Measurements from ENCODE around the gene ZNF280C.

ZNF280C gene

GRCh38 chrX:130287071-130287770 is 18.5 kb upstream of the ZNF280C start:
- TF ChIP-seq CTCF (IDR thresholded peaks at IDR 0.05; ENCODE audit: borderline replicate concordance, extremely low read depth, low read length, poor library complexity, severe bottlenecking), result no peak
- TF ChIP-seq EZH2 (IDR thresholded peaks at IDR 0.05; ENCODE audit: borderline replicate concordance, low read depth, low read length, severe bottlenecking), result no peak
- Histone ChIP-seq H3K36me3 (ENCODE audit: insufficient read depth, low read length) (no peaks in the 10 kb centered on the region), H3K27ac (ENCODE audit: low read length) (no peak overlapping the region), H3K4me3 (ENCODE audit: low read depth in 1 of 2, low read length in 2 of 2) (no peak overlapping the region), H3K4me2 (ENCODE audit: insufficient read depth, low read length) (no peak overlapping the region), H2AFZ (ENCODE audit: low read depth, low read length) (no peak overlapping the region), H3K4me1 (ENCODE audit: insufficient read depth, low read length) (no peaks in the 10 kb centered on the region), H3K27me3 (ENCODE audit: insufficient read depth, low read length, poor library complexity) (no peaks in the 10 kb centered on the region), H3K79me2 (ENCODE audit: insufficient read depth, low read length) (no peaks in the 10 kb centered on the region), H3K9ac (ENCODE audit: low read depth, low read length) (no peak overlapping the region), H3K9me3 (ENCODE audit: insufficient read depth, low read length, severe bottlenecking) (no peaks in the 10 kb centered on the region), H4K20me1 (ENCODE audit: insufficient read depth, low read length) (no peaks in the 10 kb centered on the region)
- ATAC-seq (ENCODE audit: insufficient read depth, low read depth) (no peak), DNase-seq (no peak)

- Histone ChIP-seq H3K9me3 (ENCODE audit: insufficient read depth, low read length, severe bottlenecking) (no peaks in the 10 kb centered on the region), H3K27ac (ENCODE audit: low read length) (no peak overlapping the region), H3K9ac (ENCODE audit: low read depth, low read length) (no peak overlapping the region), H3K4me2 (ENCODE audit: insufficient read depth, low read length) (no peak overlapping the region), H3K4me1 (ENCODE audit: insufficient read depth, low read length) (no peaks in the 10 kb centered on the region), H3K79me2 (ENCODE audit: insufficient read depth, low read length) (no peaks in the 10 kb centered on the region), H3K27me3 (ENCODE audit: insufficient read depth, low read length, poor library complexity) (no peaks in the 10 kb centered on the region), H2AFZ (ENCODE audit: low read depth, low read length) (no peak overlapping the region), H3K36me3 (ENCODE audit: insufficient read depth, low read length) (no peaks in the 10 kb centered on the region), H3K4me3 (ENCODE audit: low read depth in 1 of 2, low read length in 2 of 2) (no peak overlapping the region), H4K20me1 (ENCODE audit: insufficient read depth, low read length) (no peaks in the 10 kb centered on the region)
- ATAC-seq (ENCODE audit: insufficient read depth, low read depth) (no peak), DNase-seq (no peak)
- TF ChIP-seq CTCF (IDR thresholded peaks at IDR 0.05; ENCODE audit: borderline replicate concordance, extremely low read depth, low read length, poor library complexity, severe bottlenecking), result no peak
- no peak for TF ChIP-seq EZH2 (IDR thresholded peaks at IDR 0.05; ENCODE audit: borderline replicate concordance, low read depth, low read length, severe bottlenecking)
These were observed 17.0 kb upstream of the ZNF280C start for GRCh38 chrX:130285710-130286109.

- no peak overlapping the region for H3K4me3 ChIP-seq (ENCODE audit: low read depth in 1 of 2, low read length in 2 of 2)
- H3K27me3 ChIP-seq (ENCODE audit: insufficient read depth, low read length, poor library complexity), result no peaks in the 10 kb centered on the region
- no peak for DNase-seq
- no peaks in the 10 kb centered on the region for H3K79me2 ChIP-seq (ENCODE audit: insufficient read depth, low read length)
- no peaks in the 10 kb centered on the region for H3K9me3 ChIP-seq (ENCODE audit: insufficient read depth, low read length, severe bottlenecking)
- H2AFZ ChIP-seq (ENCODE audit: low read depth, low read length), result no peak overlapping the region
- TF ChIP-seq EZH2 (IDR thresholded peaks at IDR 0.05; ENCODE audit: borderline replicate concordance, low read depth, low read length, severe bottlenecking) (no peak), CTCF (IDR thresholded peaks at IDR 0.05; ENCODE audit: borderline replicate concordance, extremely low read depth, low read length, poor library complexity, severe bottlenecking) (no peak)
- H3K36me3 ChIP-seq (ENCODE audit: insufficient read depth, low read length), result no peaks in the 10 kb centered on the region
- no peaks in the 10 kb centered on the region for H4K20me1 ChIP-seq (ENCODE audit: insufficient read depth, low read length)
- H3K4me2 ChIP-seq (ENCODE audit: insufficient read depth, low read length), result no peak overlapping the region
- no peak for ATAC-seq (ENCODE audit: insufficient read depth, low read depth)
- H3K4me1 ChIP-seq (ENCODE audit: insufficient read depth, low read length), result no peaks in the 10 kb centered on the region
- no peak overlapping the region for H3K27ac ChIP-seq (ENCODE audit: low read length)
- no peak overlapping the region for H3K9ac ChIP-seq (ENCODE audit: low read depth, low read length)
These were observed 16.4 kb upstream of the ZNF280C start for GRCh38 chrX:130285069-130285620.
